Stimulated activated CD4-positive, alpha-beta T cell treated with anti-CD3 and anti-CD28 coated beads, Interleukin-1b, Interleukin-23, amount 100 ng/mL, for 1 hour (primary cell): ENCODE data around the gene ETV7.
A peak's percentile ranks its signal among the peaks of the same experiment; 100 is the strongest.
"Not testable (repeated sequence)": the region's sequence is repeated elsewhere in the genome, so short reads cannot be mapped to it uniquely, and the experiment has no call there.

Source experiments
- DNase-seq, 2 donors: peaks; one replicate each; pipeline ENCODE4 v3.0.0-alpha.2; 2020; ENCODE audit warnings: low read depth in 2 of 2

The ETV7 gene

GRCh38 chr6:36387440-36388303, at the start of gene ETV7:
Gene ETV7 (minus strand): TSS chr6:36387669. CDS start chr6:36387541, 128 bp downstream.
- DNase-seq: peak in 1 of 2 donors; percentile 9

- DNase-seq: no peak
Measured at GRCh38 chr6:36436466-36436865, 49.0 kb upstream of the ETV7 start.

GRCh38 chr6:36432151-36432671, 44.7 kb upstream of the ETV7 start:
- DNase-seq: no peak

GRCh38 chr6:36431197-36431596, 43.7 kb upstream of the ETV7 start:
- DNase-seq: no peak

- DNase-seq: no peak
Measured at GRCh38 chr6:36430351-36430750, 42.9 kb upstream of the ETV7 start.

- DNase-seq: no peak
Measured at GRCh38 chr6:36428911-36429310, 41.4 kb upstream of the ETV7 start.

GRCh38 chr6:36426622-36427021, 39.2 kb upstream of the ETV7 start:
- no peak for DNase-seq

- DNase-seq: peak; percentile 92 to 95
Measured at GRCh38 chr6:36423101-36423824, 35.8 kb upstream of the ETV7 start.

- no peak for DNase-seq
Measured at GRCh38 chr6:36422714-36423100, 35.2 kb upstream of the ETV7 start.

- DNase-seq: no peak
Measured at GRCh38 chr6:36419310-36419709, 31.8 kb upstream of the ETV7 start.

- DNase-seq: no peak
Measured at GRCh38 chr6:36418558-36418957, 31.1 kb upstream of the ETV7 start.

GRCh38 chr6:36414481-36414880, 27.0 kb upstream of the ETV7 start:
- DNase-seq: no peak

- no peak for DNase-seq
Measured at GRCh38 chr6:36413489-36414480, 26.3 kb upstream of the ETV7 start.

GRCh38 chr6:36409718-36410117, 22.2 kb upstream of the ETV7 start:
- DNase-seq: not testable (repeated sequence)

GRCh38 chr6:36404164-36404563, 16.7 kb upstream of the ETV7 start:
- no peak for DNase-seq

- no peak for DNase-seq
Measured at GRCh38 chr6:36402481-36402880, 15.0 kb upstream of the ETV7 start.

- no peak for DNase-seq
Measured at GRCh38 chr6:36399970-36400369, 12.5 kb upstream of the ETV7 start.

GRCh38 chr6:36392621-36393020, 5.2 kb upstream of the ETV7 start:
- no peak for DNase-seq

GRCh38 chr6:36389353-36389752, 1.9 kb upstream of the ETV7 start:
- no peak for DNase-seq

GRCh38 chr6:36386495-36387439, 702 bp downstream of the ETV7 start:
- DNase-seq: no peak
